Activated CD4-positive, alpha-beta T cell treated with anti-CD3 and anti-CD28 coated beads for 4 hours (primary cell): ENCODE measurements around the gene OR12D2.
"Not testable (repeated sequence)": the region's sequence is repeated elsewhere in the genome, so short reads cannot be mapped to it uniquely, and the experiment has no call there.

Source experiments
- DNase-seq, 2 donors: peaks; one replicate each; pipeline ENCODE4 v3.0.0-alpha.2; 2020

OR12D2 gene, protein sequence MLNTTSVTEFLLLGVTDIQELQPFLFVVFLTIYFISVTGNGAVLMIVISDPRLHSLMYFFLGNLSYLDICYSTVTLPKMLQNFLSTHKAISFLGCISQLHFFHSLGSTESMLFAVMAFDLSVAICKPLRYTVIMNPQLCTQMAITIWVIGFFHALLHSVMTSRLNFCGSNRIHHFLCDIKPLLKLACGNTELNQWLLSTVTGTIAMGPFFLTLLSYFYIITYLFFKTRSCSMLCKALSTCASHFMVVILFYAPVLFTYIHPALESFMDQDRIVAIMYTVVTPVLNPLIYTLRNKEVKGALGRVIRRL

GRCh38 chr6:29395331-29395730, at the start of gene OR12D2:
Gene OR12D2 (plus strand): TSS chr6:29395631. CDS start chr6:29396700, 1,069 bp downstream.
- DNase-seq: no peak

GRCh38 chr6:29349348-29349747, 46.1 kb upstream of the OR12D2 start:
- not testable (repeated sequence) for DNase-seq

DNA sequence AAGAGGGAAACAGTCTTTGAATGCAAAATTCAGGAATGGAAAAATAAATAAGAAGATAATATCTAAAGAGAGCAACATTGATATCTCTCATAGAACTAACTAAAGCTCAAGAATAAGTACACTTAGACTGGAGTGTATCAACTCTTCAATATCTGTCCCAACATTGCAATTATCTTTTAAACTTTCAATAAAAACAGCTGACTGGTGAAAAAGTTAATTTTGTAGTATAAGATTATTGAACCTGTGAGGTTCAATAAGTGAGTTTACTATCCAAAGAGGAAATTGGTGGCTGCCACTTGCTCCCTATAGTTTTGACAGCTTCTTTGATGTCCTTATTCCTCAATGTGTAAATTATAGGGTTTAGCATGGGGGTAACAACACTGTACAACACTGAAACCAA, 40.5 kb upstream of the OR12D2 start:
- no peak for DNase-seq

DNA sequence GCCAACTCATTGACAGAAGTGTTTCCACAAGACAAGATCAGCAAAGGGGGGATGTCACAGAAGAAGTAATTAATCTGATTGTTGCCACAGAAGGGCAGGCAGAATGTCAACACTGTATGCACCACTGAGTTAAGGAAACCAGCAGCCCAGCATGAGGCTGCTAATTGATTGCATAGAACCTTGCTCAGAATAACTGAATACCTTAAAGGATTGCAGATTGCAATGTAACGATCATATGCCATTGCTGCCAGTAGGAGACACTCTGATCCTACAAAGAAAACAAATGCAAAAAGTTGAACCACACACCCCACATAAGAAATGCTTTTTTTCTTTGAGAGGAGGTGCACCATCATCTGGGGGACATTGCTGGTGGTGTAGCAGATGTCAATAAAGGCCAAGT, 39.8 kb upstream of the OR12D2 start:
- no peak for DNase-seq

DNA sequence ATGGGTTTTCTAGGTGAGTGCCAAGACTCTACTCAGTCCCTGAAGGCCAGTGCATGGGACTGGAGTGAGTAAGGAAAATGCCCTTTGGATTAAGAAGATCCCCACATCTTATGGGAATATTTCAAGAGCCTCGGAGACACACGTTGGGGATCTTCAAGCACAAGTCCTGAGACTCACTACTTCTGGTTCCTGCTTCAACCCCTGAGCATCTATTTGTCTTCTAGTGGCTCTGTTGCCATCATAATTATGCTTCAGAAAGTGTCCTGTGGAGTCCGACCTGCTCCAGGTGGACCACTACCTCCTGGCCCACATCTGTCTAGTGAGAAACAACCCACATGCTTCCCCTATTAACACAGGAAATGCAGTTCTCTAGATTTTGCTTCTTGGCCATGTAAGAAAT, 26.7 kb upstream of the OR12D2 start, which contains the start of gene OR5V1:
Gene OR5V1, minus strand, starts transcription at position 101 of the 400 bp plus-strand sequence. CDS start 12,670 bp downstream, outside the sequence.
- no peak for DNase-seq

DNA sequence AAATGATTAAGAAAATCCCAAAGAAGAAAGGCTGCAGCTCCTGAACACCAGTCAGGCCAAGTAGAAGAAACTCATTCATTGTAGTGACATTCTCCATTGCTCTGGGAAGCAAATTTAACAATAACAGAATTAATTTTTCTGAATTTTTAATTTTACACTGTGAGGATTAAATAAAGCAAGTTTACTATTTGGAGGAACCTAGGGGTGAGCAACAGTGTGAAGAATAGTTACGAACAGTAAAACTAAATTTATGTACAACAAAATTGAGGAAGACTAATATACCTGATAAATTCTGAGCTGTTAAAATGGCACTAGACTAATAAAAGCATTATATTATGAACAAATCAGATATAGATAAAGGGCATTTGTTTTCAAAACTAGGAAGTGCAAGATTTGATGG, 20.2 kb upstream of the OR12D2 start, which contains the start of gene OR12D3:
Gene OR12D3, minus strand, starts transcription at position 101 of the 400 bp plus-strand sequence. Its CDS starts 4 bp downstream, at position 97.
- DNase-seq: no peak

DNA sequence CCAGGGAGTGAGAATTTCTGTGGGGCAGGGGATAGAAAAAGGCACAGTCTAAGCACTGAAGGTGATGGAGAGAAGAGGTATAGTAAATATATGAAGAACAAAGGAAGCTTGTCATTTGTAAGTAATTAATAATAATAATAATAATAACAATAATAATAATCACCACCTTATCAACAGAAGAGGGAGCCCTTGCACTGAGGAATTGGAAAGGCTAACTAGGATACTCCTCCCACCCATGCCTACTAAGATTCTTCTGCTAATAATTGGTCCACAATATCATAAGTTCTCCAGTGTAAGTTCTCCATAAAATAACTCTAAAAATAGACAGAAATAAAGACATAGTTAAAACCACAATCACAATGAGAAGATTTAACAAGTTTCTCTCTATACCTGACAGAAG, 19.4 kb upstream of the OR12D2 start:
- DNase-seq: no peak

GRCh38 chr6:29388533-29388932, 6.9 kb upstream of the OR12D2 start:
- DNase-seq: no peak

- no peak for DNase-seq
Observed at GRCh38 chr6:29399525-29399924, 4.1 kb downstream of the OR12D2 start.

- DNase-seq: no peak
Observed at GRCh38 chr6:29403801-29404200, 8.4 kb downstream of the OR12D2 start.

DNA sequence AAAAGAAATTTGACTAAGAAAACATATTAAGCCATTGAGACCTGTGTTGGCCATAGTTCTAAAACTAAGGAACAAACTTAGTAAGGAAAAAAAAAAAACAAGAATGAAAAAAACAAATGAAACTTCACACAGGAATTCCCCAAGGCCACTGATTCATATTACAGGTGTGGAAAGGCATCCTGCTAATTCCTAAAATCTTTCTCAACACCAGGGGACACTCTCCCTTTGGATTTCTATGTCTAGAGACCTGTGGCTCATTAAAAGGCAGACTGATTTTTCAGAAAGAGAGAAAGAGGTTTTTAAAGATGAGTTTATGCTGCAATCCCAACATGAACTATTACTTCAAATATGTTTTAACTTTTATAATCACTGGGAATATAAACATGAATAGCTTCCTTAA, 19.2 kb downstream of the OR12D2 start, which contains the start of gene OR12D1:
Gene OR12D1, plus strand, starts transcription at position 341 of the 400 bp plus-strand sequence.
- DNase-seq: no peak

DNA sequence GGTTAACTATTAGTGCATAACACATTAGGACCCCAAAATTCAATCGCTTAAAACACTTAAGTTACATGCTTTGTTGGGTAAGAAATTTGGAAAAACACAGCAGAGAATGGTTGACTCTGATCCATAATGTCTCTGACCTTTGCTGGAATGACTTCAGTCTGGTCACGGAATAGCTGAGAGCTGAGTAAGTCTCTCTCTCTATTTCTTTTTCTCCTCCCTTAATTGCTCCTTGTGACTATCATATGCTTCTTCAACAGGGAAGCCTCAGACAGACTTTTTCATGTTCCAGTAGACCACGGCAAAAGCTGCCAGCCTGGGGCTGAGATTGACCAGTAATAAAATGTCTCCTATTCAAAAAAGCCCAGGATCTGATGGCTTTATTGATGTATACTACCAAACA, 24.1 kb downstream of the OR12D2 start:
- DNase-seq: no peak

DNA sequence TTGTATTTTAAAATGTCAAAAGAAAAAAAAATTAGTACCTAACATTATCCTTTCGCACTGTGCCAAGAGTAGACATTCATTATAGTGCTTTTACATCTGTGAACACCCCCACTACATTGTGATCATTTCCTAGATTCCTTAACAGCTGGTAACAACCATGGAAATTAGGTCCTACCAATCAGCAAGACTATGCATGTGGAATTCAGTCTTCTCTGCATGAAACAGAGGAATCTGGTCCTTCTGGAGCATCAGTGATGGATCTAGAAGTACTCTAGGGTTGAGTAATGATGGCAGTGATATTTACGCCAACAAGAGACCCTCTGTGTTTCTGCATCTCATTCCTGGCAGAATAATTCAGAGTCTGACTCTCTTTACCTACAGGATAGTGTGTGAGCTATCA, 28.7 kb downstream of the OR12D2 start:
- DNase-seq: no peak

DNA sequence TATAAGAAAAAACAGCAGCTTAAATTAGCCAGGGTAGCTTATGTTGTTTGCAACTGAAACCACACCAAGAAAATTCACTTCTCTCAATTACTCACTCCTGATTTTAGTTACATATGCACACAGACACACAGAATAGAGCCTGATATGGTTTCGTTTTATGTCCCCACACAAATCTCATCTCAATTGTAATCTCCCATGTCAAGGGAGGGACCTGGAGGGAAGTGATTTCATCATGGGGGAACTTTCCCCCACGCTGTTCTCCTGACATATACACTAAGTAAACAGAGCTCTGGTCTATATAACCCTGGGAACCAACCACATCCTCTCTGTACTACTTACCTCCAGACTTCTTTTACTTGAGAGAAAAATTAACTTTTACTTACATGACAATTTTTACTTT, 29.1 kb downstream of the OR12D2 start:
- DNase-seq: no peak

- DNase-seq: no peak
Observed at GRCh38 chr6:29425075-29425474, 29.6 kb downstream of the OR12D2 start.

GRCh38 chr6:29426654-29427053, 31.2 kb downstream of the OR12D2 start:
- no peak for DNase-seq

DNA sequence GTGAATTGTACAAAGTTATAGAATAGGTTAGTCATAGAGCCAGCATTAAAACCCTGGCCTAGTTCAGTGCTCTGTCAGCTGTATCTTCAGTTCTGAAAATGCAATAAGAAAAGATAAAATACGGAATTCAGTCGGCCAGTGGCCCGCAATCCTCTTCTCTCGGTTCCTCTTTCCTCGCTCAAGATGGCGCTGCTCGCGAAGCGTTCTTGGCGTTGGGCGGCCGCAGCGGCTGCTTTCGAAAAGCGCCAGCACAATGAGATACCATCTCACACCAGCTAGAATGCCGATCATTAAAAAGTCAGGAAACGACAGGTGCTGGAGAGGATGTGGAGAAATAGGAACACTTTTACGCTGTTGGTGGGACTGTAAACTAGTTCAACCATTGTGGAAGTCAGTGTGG, 41.3 kb downstream of the OR12D2 start:
- DNase-seq: not testable (repeated sequence)

DNA sequence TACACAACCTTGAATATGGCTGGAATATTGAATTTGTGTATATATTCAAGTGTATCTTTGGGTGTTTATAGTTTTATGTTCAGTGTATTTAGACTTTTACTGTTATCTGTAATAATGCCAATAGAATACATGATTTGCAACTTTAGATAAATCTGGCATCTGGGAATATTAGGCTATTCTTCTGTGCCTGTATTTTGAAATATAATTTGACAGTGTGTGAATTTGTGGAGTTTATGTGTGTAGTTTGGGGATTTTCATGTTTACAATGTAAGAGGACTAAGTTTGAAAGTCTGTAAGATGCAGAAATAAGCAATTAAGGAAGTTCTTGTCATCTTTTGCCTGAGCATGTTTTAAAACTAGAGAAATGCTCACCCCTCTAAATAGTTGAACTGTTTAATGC, 43.6 kb downstream of the OR12D2 start, which contains the start of gene OR10C1:
Gene OR10C1, plus strand, starts transcription at position 301 of the 400 bp plus-strand sequence. CDS start 710 bp downstream, outside the sequence.
- no peak for DNase-seq

DNA sequence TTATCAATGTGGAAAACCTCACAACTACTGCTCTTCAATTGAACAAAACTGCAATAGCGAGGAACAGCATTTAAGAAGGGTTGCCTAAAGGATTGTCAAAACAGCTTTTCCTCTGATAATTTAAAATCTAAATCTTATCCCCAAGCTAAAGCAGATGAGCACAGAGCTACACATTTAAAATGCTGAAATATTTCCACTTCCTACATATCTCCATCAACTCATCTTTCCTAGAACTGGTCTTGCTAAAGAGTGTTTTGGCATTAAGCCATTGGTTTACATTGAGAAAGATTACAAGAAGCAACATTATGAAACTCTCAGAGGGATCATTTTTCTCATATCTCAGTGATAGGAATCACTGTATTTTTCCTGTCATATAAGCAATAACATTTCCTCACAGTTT, 47.3 kb downstream of the OR12D2 start:
- no peak for DNase-seq

DNA sequence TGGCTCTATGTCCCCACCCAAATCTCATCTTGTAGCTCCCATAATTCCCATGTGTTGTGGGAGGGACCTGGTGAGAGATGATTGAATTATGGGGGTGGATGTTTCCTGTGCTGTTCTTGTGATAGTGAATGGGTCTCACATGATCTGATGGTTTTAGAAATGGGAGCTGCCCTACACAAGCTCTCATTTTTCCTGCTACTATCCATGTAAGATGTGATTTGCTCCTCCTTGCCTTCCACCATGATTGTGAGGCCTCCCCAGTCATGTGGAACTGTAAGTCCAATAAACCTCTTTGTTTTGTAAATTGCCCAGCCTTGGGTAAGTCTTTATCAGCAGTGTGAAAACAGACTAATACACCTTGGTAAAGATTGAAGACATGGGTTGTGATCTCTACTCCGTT, 48.6 kb downstream of the OR12D2 start:
- not testable (repeated sequence) for DNase-seq
